DOHH2 (cell line): ENCODE measurements around the gene PIGA.

ENCODE experiments used
- H3F3A ChIP-seq: fragments of 200-600 bp; sonication (generic), shearing (Covaris generic); 2 replicates; pipeline ENCODE4 v1.6.0; 2016; ENCODE audit warnings: antibody characterized with exemption, mild to moderate bottlenecking; ENCODE audit not compliant: control insufficient read depth, insufficient read depth
- H3K27ac ChIP-seq: fragments of 200-600 bp; sonication (generic); 2 replicates; pipeline ENCODE4 v1.5.1; 2014; ENCODE audit warnings: low read depth, mild to moderate bottlenecking, low read length, moderate library complexity
- H3K27me3 ChIP-seq: fragments of 200-600 bp; sonication (generic); 2 replicates; pipeline ENCODE4 v1.6.1; 2014; ENCODE audit warnings: mild to moderate bottlenecking, low read length, mixed read lengths; ENCODE audit not compliant: control insufficient read depth
- H3K36me3 ChIP-seq: fragments of 200-600 bp; sonication (generic); 2 replicates; pipeline ENCODE4 v1.6.1; 2014; ENCODE audit warnings: mild to moderate bottlenecking, low read length, moderate library complexity, mixed read lengths; ENCODE audit not compliant: control insufficient read depth
- H3K4me1 ChIP-seq: fragments of 200-600 bp; sonication (generic); 2 replicates; pipeline ENCODE4 v1.6.1; 2014; ENCODE audit warnings: mild to moderate bottlenecking, low read length, mixed read lengths; ENCODE audit not compliant: control insufficient read depth
- H3K4me2 ChIP-seq: fragments of 200-600 bp; sonication (generic); 2 replicates; pipeline ENCODE4 v1.6.0; 2014; ENCODE audit warnings: mild to moderate bottlenecking, low read length, moderate library complexity
- H3K4me3 ChIP-seq: fragments of 200-600 bp; sonication (generic); 2 replicates; pipeline ENCODE4 v1.5.1; 2014; ENCODE audit warnings: mild to moderate bottlenecking, low read length, mixed read lengths
- H3K79me2 ChIP-seq: fragments of 200-600 bp; sonication (generic); 2 replicates; pipeline ENCODE4 v1.6.1; 2014; ENCODE audit warnings: mild to moderate bottlenecking, low read length, mixed read lengths; ENCODE audit not compliant: control insufficient read depth
- H3K9me2 ChIP-seq: fragments of 200-600 bp; sonication (generic); replicated peaks from 2 replicates; pipeline ENCODE4 v1.6.1; 2014; ENCODE audit warnings: mild to moderate bottlenecking, low read length, mixed read lengths; ENCODE audit not compliant: control insufficient read depth
- H3K9me3 ChIP-seq: fragments of 200-600 bp; sonication (generic); 2 replicates; pipeline ENCODE4 v1.6.1; 2014; ENCODE audit warnings: antibody characterized with exemption, low read length, mixed read lengths; ENCODE audit not compliant: control insufficient read depth, insufficient read depth
- H4K20me1 ChIP-seq: fragments of 200-600 bp; sonication (generic); 2 replicates; pipeline ENCODE4 v1.6.0; 2014; ENCODE audit warnings: low read depth, mild to moderate bottlenecking, antibody characterized with exemption, low read length, moderate library complexity; ENCODE audit not compliant: control insufficient read depth, insufficient read depth
- CTCF ChIP-seq: fragments of 200-600 bp; sonication (generic); IDR thresholded peaks from one replicate; pipeline ENCODE4 v1.5.1; 2014; ENCODE audit warnings: antibody characterized with exemption, mild to moderate bottlenecking, low read depth, low read length; ENCODE audit not compliant: poor library complexity, severe bottlenecking
- EZH2phosphoT487 ChIP-seq: fragments of 200-600 bp; sonication (generic); IDR thresholded peaks from 2 replicates; pipeline ENCODE4 v1.6.1; 2017; ENCODE audit warnings: borderline replicate concordance, mild to moderate bottlenecking, antibody characterized with exemption, low read length, moderate library complexity, mixed read lengths

The PIGA gene

GRCh38 chrX:15359701-15360100, 24.4 kb upstream of the PIGA start:
- Histone ChIP-seq H3K27me3 (no peaks in the 10 kb centered on the region), H3K36me3 (no peaks in the 10 kb centered on the region), H3K4me3 (no peak overlapping the region), H3F3A (no peaks in the 10 kb centered on the region), H4K20me1 (no peaks in the 10 kb centered on the region), H3K9me2 (no peaks in the 10 kb centered on the region), H3K9me3 (no peaks in the 10 kb centered on the region), H3K4me2 (no peak overlapping the region), H3K27ac (no peak overlapping the region), H3K79me2 (no peaks in the 10 kb centered on the region), H3K4me1 (peaks cover 54% of the 10 kb centered on the region)
- TF ChIP-seq EZH2phosphoT487 = no peak
- no peak for TF ChIP-seq CTCF

GRCh38 chrX:15358533-15358932, 23.2 kb upstream of the PIGA start:
- Histone ChIP-seq H3F3A (no peaks in the 10 kb centered on the region), H4K20me1 (no peaks in the 10 kb centered on the region), H3K4me3 (no peak overlapping the region), H3K4me1 (peaks cover 60% of the 10 kb centered on the region), H3K4me2 (peak overlapping the region; percentile 18), H3K79me2 (no peaks in the 10 kb centered on the region), H3K27me3 (no peaks in the 10 kb centered on the region), H3K36me3 (no peaks in the 10 kb centered on the region), H3K27ac (peak overlapping the region; percentile 58), H3K9me3 (no peaks in the 10 kb centered on the region), H3K9me2 (no peaks in the 10 kb centered on the region)
- TF ChIP-seq EZH2phosphoT487 (no peak), CTCF (no peak)

GRCh38 chrX:15356444-15356843, 21.1 kb upstream of the PIGA start:
- Histone ChIP-seq H3K27me3 (no peaks in the 10 kb centered on the region), H3K9me2 (no peaks in the 10 kb centered on the region), H3K27ac (peak overlapping the region; percentile 58; the same call in 1 of the 2 replicates), H3K4me1 (peaks cover 67% of the 10 kb centered on the region), H3K79me2 (no peaks in the 10 kb centered on the region), H3F3A (no peaks in the 10 kb centered on the region), H3K4me2 (no peak overlapping the region), H4K20me1 (no peaks in the 10 kb centered on the region), H3K9me3 (no peaks in the 10 kb centered on the region), H3K36me3 (no peaks in the 10 kb centered on the region), H3K4me3 (no peak overlapping the region)
- TF ChIP-seq CTCF = no peak
- TF ChIP-seq EZH2phosphoT487 = no peak
